ENCODE measurements around the gene NIPAL4.

- TF ChIP-seq CTCF (conservative IDR thresholded peaks at IDR 0.05; ENCODE audit: low read length) (no peak), EZH2phosphoT487 (IDR thresholded peaks at IDR 0.05; ENCODE audit: borderline replicate concordance, low read depth, low read length) (no peak)
Observed at GRCh38 chr5:157477814-157478494, 17.9 kb downstream of the NIPAL4 start.

Data from OCI-LY7 (cell line).